IPS DF 6.9 (cell line): ENCODE results near the gene CREB3L1.
"Not testable (repeated sequence)": the region's sequence is repeated elsewhere in the genome, so short reads cannot be mapped to it uniquely, and the experiment has no call there.

Experiments used
- DNase-seq: peaks from one replicate; pipeline ENCODE4 v3.0.0-alpha.2; 2013; ENCODE audit warnings: low read depth, low spot score
- H3K27ac ChIP-seq: one replicate; pipeline ENCODE4 v1.5.1; 2013; ENCODE audit warnings: low read length, control low read depth
- H3K27me3 ChIP-seq: 2 replicates; pipeline ENCODE4 v1.6.1; 2013; ENCODE audit warnings: mild to moderate bottlenecking, low read length; ENCODE audit not compliant: control insufficient read depth, insufficient read depth
- H3K36me3 ChIP-seq: 2 replicates; pipeline ENCODE4 v1.6.1; 2013; ENCODE audit warnings: low read length; ENCODE audit not compliant: control insufficient read depth, insufficient read depth
- H3K4me1 ChIP-seq: 2 replicates; pipeline ENCODE4 v1.6.1; 2013; ENCODE audit warnings: low read length; ENCODE audit not compliant: control insufficient read depth, insufficient read depth
- H3K4me3 ChIP-seq: 2 replicates; pipeline ENCODE4 v1.5.1; 2013; ENCODE audit warnings: mild to moderate bottlenecking, low read length
- H3K9me3 ChIP-seq: 2 replicates; pipeline ENCODE4 v1.6.1; 2013; ENCODE audit warnings: low read length, inconsistent platforms; ENCODE audit not compliant: control insufficient read depth, insufficient read depth
- WGBS: extraction: QIAGEN DNeasy Blood & Tissue Kit; methylation state at CpG from one replicate; pipeline ENCODE4 v1.1.7; 2013; ENCODE audit warnings: mixed read lengths, missing lambda C conversion rate; ENCODE audit not compliant: insufficient read length, insufficient coverage; 5-methylcytosine and 5-hydroxymethylcytosine counted together

The CREB3L1 gene

GRCh38 chr11:46249103-46249937 lies 28.1 kb upstream of the CREB3L1 start:
- Histone ChIP-seq H3K4me3 (no peak overlapping the region), H3K36me3 (no peaks in the 10 kb centered on the region), H3K27ac (no peak overlapping the region), H3K27me3 (no peaks in the 10 kb centered on the region), H3K4me1 (peaks cover 3% of the 10 kb centered on the region; the same call in 1 of the 2 replicates), H3K9me3 (no peaks in the 10 kb centered on the region)
- WGBS = no CpG with 5 or more reads among the region's 8 CpGs
- DNase-seq = no peak

DNA sequence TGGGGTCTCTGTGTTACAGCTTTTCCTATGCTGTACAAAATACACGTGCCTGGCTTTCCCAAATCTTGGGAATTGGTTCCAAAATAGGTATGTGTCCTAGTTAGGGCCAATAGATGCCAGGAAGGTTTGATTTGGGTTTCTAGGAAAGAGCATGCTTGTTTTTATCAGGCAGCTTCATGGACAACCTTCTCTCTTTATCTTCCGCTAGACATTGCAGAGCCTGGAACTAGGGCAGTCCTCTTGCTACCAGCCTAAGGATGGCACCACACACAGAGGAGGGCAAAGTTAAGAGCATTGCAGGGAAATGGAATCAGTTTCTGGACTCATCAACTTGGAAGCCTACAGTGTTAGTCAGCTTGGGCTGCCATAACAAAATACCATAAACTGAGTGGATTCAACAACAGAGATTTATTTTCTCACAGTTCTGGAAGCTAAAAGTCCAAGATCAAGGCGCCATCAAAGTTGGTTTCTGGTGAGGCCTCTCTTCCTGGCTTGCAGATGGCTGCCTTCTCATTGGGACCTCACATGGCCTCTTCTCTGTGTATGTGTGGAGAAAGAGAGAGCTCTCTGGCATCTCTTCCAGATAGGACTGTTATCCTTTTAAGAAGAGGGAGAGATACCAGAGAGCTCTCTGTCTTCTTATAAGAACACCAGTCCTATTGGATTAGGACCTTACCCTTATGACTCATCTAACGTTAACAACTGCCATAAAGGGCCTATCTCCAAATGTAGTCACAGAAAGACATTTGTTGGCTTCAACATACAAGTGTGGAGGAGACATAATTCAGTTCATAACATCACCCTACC lies 27.3 kb upstream of the CREB3L1 start:
- H3K4me1 ChIP-seq = peaks cover 3% of the 10 kb centered on the region; the same call in 1 of the 2 replicates
- H3K27me3 ChIP-seq = no peaks in the 10 kb centered on the region
- no peaks in the 10 kb centered on the region for H3K9me3 ChIP-seq
- no peak overlapping the region for H3K27ac ChIP-seq
- no peak for DNase-seq
- no peaks in the 10 kb centered on the region for H3K36me3 ChIP-seq
- no CpG with 5 or more reads among the region's 4 CpGs for WGBS
- H3K4me3 ChIP-seq = no peak overlapping the region

DNA sequence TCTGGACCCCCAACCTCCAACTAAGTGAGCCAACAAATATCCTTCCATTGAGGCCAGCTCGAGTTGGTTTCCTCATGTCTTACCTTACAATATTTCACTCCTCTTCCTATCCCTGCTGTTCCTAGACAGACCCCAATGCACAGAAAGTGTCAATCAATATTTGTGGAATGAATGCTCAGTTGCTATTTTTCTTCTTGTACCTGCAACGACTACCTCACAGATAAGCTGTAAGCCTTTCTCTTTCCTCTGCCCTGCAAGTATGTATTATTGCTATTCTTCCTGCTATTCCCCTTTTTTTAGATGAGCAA lies 26.8 kb upstream of the CREB3L1 start:
- H3K27me3 ChIP-seq = no peaks in the 10 kb centered on the region
- H3K4me3 ChIP-seq = no peak overlapping the region
- H3K36me3 ChIP-seq = no peaks in the 10 kb centered on the region
- H3K4me1 ChIP-seq = peaks cover 3% of the 10 kb centered on the region; the same call in 1 of the 2 replicates
- DNase-seq = no peak
- H3K9me3 ChIP-seq = no peaks in the 10 kb centered on the region
- no peak overlapping the region for H3K27ac ChIP-seq
- no CpG with 5 or more reads among the region's 2 CpGs for WGBS

DNA sequence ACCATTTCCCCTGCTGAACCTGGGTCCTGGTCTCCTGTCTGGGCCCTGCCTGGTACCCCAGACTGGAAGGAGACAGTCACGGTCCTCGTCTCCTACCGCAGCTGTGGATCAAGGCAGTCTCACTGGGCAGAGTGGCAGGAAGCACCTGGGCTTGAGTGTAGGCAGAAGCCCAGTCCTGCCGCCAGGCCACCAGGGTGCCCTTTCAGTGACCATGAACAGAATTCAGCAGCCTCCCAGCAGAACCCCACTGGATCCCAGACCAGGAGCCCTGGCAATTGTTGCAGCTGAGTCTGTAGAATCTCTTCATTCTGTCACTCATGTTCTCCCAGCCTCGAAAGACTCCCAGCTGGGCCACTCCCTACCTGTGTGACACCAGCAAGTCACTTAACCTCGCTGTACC lies 25.5 kb upstream of the CREB3L1 start:
- Histone ChIP-seq H3K4me1 (peaks cover 3% of the 10 kb centered on the region; the same call in 1 of the 2 replicates), H3K27ac (no peak overlapping the region), H3K36me3 (no peaks in the 10 kb centered on the region), H3K9me3 (no peaks in the 10 kb centered on the region), H3K27me3 (no peaks in the 10 kb centered on the region), H3K4me3 (no peak overlapping the region)
- WGBS = no CpG with 5 or more reads among the region's 6 CpGs
- DNase-seq = no peak

- Histone ChIP-seq H3K9me3 (no peaks in the 10 kb centered on the region), H3K27me3 (no peaks in the 10 kb centered on the region), H3K27ac (no peak overlapping the region), H3K4me1 (peaks cover 3% of the 10 kb centered on the region; the same call in 1 of the 2 replicates), H3K4me3 (no peak overlapping the region), H3K36me3 (no peaks in the 10 kb centered on the region)
- no peak for DNase-seq
- no CpG with 5 or more reads among the region's 10 CpGs for WGBS
Measured at GRCh38 chr11:46252373-46252914, 25.0 kb upstream of the CREB3L1 start.

GRCh38 chr11:46253258-46254132 lies 24.0 kb upstream of the CREB3L1 start:
- H3K9me3 ChIP-seq = no peaks in the 10 kb centered on the region
- WGBS = no CpG with 5 or more reads among the region's 13 CpGs
- H3K27ac ChIP-seq = no peak overlapping the region
- DNase-seq = no peak
- peaks cover 3% of the 10 kb centered on the region; the same call in 1 of the 2 replicates for H3K4me1 ChIP-seq
- no peaks in the 10 kb centered on the region for H3K27me3 ChIP-seq
- no peak overlapping the region for H3K4me3 ChIP-seq
- no peaks in the 10 kb centered on the region for H3K36me3 ChIP-seq

DNA sequence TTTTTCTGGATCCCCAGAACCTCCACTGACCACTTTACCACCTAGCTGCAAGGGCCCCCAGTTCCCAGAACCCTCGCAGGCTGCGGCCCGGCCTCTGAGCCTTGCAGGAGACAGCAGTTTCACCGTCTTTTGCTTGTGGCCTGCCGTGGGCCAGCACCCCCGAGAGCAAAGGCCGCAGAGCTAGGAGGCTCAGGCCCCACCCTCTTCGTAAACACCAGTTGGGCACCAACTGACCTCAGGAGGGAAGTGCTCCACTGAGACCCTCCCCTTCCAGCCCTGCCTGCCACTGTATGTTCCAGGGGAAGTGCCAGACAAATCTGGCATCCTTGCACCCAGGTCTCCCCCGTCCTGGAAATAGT lies 23.4 kb upstream of the CREB3L1 start:
- Histone ChIP-seq H3K4me1 (peaks cover under 1% of the 10 kb centered on the region; the same call in 1 of the 2 replicates), H3K27me3 (no peaks in the 10 kb centered on the region), H3K4me3 (no peak overlapping the region), H3K9me3 (no peaks in the 10 kb centered on the region), H3K27ac (no peak overlapping the region), H3K36me3 (no peaks in the 10 kb centered on the region)
- DNase-seq = no peak
- WGBS = no CpG with 5 or more reads among the region's 9 CpGs

- Histone ChIP-seq H3K27ac (no peak overlapping the region), H3K36me3 (no peaks in the 10 kb centered on the region), H3K9me3 (no peaks in the 10 kb centered on the region), H3K4me1 (no peaks in the 10 kb centered on the region), H3K27me3 (no peaks in the 10 kb centered on the region), H3K4me3 (no peak overlapping the region)
- no CpG with 5 or more reads among the region's 3 CpGs for WGBS
- DNase-seq = no peak
Measured at GRCh38 chr11:46256540-46257001, 20.9 kb upstream of the CREB3L1 start.

- not testable (repeated sequence) for H3K4me1 ChIP-seq, H3K27ac ChIP-seq, H3K4me3 ChIP-seq, DNase-seq, H3K27me3 ChIP-seq, H3K36me3 ChIP-seq, H3K9me3 ChIP-seq
- no CpG with 5 or more reads among the region's 5 CpGs for WGBS
Measured at GRCh38 chr11:46259347-46259746, 18.1 kb upstream of the CREB3L1 start.
